Parathyroid adenoma (tissue), 2 donors: ENCODE measurements around the gene CCNE1.
A peak's percentile ranks its signal among the peaks of the same experiment; 100 is the strongest.

Experiments used
- H2AFZ ChIP-seq: fragments of 300-600 bp; sonication (generic); one replicate; pipeline ENCODE4 v1.7.0; 2017; ENCODE audit warnings: antibody characterized with exemption, mild to moderate bottlenecking
- H3K27ac ChIP-seq: fragments of 300-600 bp; sonication (generic); one replicate; pipeline ENCODE4 v1.7.0; 2017
- H3K27me3 ChIP-seq: fragments of 300-600 bp; sonication (generic); one replicate; pipeline ENCODE4 v1.7.0; 2017; ENCODE audit warnings: low read length; ENCODE audit not compliant: control insufficient read depth, insufficient read depth
- H3K36me3 ChIP-seq: fragments of 300-600 bp; sonication (generic); one replicate; pipeline ENCODE4 v1.7.0; 2017; ENCODE audit warnings: low read length; ENCODE audit not compliant: control insufficient read depth, insufficient read depth
- H3K4me1 ChIP-seq: fragments of 300-600 bp; sonication (generic); one replicate; pipeline ENCODE4 v1.7.0; 2017; ENCODE audit warnings: control low read depth
- H3K4me2 ChIP-seq: fragments of 300-600 bp; sonication (generic); one replicate; pipeline ENCODE4 v1.7.0; 2017; ENCODE audit warnings: low read length
- H3K4me3 ChIP-seq: fragments of 300-600 bp; sonication (generic); one replicate; pipeline ENCODE4 v1.7.0; 2017; ENCODE audit warnings: low read depth, low read length
- H3K79me2 ChIP-seq: fragments of 300-600 bp; sonication (generic); one replicate; pipeline ENCODE4 v1.7.0; 2017; ENCODE audit warnings: control low read depth
- H3K9ac ChIP-seq: fragments of 300-600 bp; sonication (generic); one replicate; pipeline ENCODE4 v1.7.0; 2017; ENCODE audit warnings: mild to moderate bottlenecking
- H3K9me3 ChIP-seq: fragments of 300-600 bp; sonication (generic); one replicate; pipeline ENCODE4 v1.7.0; 2017; ENCODE audit warnings: low read length; ENCODE audit not compliant: control insufficient read depth
- CTCF ChIP-seq: fragments of 300-600 bp; sonication (generic); IDR thresholded peaks from one replicate; pipeline ENCODE4 v1.7.0; 2017; ENCODE audit warnings: antibody characterized with exemption, mild to moderate bottlenecking
- donor health status: primary hyperparathyroidism.

The CCNE1 gene

GRCh38 chr19:29804493-29804892 lies 7.3 kb upstream of the CCNE1 start:
- no peak for TF ChIP-seq CTCF
- no peak overlapping the region for H3K4me3 ChIP-seq
- no peaks in the 10 kb centered on the region for H3K36me3 ChIP-seq
- no peaks in the 10 kb centered on the region for H3K4me1 ChIP-seq
- no peaks in the 10 kb centered on the region for H3K9me3 ChIP-seq
- H3K4me2 ChIP-seq: no peak overlapping the region
- H3K9ac ChIP-seq: no peak overlapping the region
- H3K27me3 ChIP-seq: no peaks in the 10 kb centered on the region
- H2AFZ ChIP-seq: no peak overlapping the region
- H3K27ac ChIP-seq: no peak overlapping the region
- H3K79me2 ChIP-seq: no peaks in the 10 kb centered on the region

- Histone ChIP-seq H3K27me3 (no peaks in the 10 kb centered on the region), H3K27ac (no peak overlapping the region), H3K9me3 (no peaks in the 10 kb centered on the region), H3K4me2 (no peak overlapping the region), H3K79me2 (no peaks in the 10 kb centered on the region), H3K9ac (no peak overlapping the region), H3K36me3 (no peaks in the 10 kb centered on the region), H3K4me3 (no peak overlapping the region), H2AFZ (peak overlapping the region; percentile 20), H3K4me1 (no peaks in the 10 kb centered on the region)
- no peak for TF ChIP-seq CTCF
Measured at GRCh38 chr19:29805031-29805965, 6.5 kb upstream of the CCNE1 start.

GRCh38 chr19:29806098-29806866 lies 5.5 kb upstream of the CCNE1 start:
- H2AFZ ChIP-seq: peak overlapping the region; percentile 20
- no peak overlapping the region for H3K9ac ChIP-seq
- H3K4me1 ChIP-seq: no peaks in the 10 kb centered on the region
- no peaks in the 10 kb centered on the region for H3K79me2 ChIP-seq
- H3K4me3 ChIP-seq: no peak overlapping the region
- no peak overlapping the region for H3K27ac ChIP-seq
- H3K4me2 ChIP-seq: no peak overlapping the region
- no peaks in the 10 kb centered on the region for H3K9me3 ChIP-seq
- no peaks in the 10 kb centered on the region for H3K27me3 ChIP-seq
- no peak for TF ChIP-seq CTCF
- no peaks in the 10 kb centered on the region for H3K36me3 ChIP-seq

- no peaks in the 10 kb centered on the region for H3K27me3 ChIP-seq
- H3K79me2 ChIP-seq: no peaks in the 10 kb centered on the region
- H3K4me2 ChIP-seq: no peak overlapping the region
- H3K36me3 ChIP-seq: no peaks in the 10 kb centered on the region
- TF ChIP-seq CTCF: no peak
- H3K4me3 ChIP-seq: no peak overlapping the region
- no peak overlapping the region for H3K27ac ChIP-seq
- H3K9ac ChIP-seq: no peak overlapping the region
- H3K4me1 ChIP-seq: no peaks in the 10 kb centered on the region
- H3K9me3 ChIP-seq: no peaks in the 10 kb centered on the region
- H2AFZ ChIP-seq: no peak overlapping the region
Measured at GRCh38 chr19:29807178-29807577, 4.6 kb upstream of the CCNE1 start.
